Mesothelial cell of epicardium (in vitro differentiated cells): ENCODE results near the gene FHIT. TPM values are rescaled to one million over a fixed set of nuclear protein-coding genes. Genes with fewer than 3 reads are reported as not detected.

Experiments used
- DNase-seq, 2 experiments: peaks; one replicate each; pipeline ENCODE4 v3.0.0; 2021; ENCODE audit warnings: low spot score in 2 of 2; ENCODE audit not compliant: unreplicated experiment in 2 of 2
- H3K27ac Mint-ChIP-seq: 2 replicates; pipeline ENCODE4 v1.8.0; 2021; ENCODE audit warnings: mixed read lengths
- H3K27me3 Mint-ChIP-seq: 2 replicates; pipeline ENCODE4 v1.8.0; 2021; ENCODE audit warnings: low read depth, mixed read lengths
- H3K36me3 Mint-ChIP-seq: 2 replicates; pipeline ENCODE4 v1.8.0; 2021; ENCODE audit warnings: mixed read lengths
- H3K4me1 Mint-ChIP-seq: 2 replicates; pipeline ENCODE4 v1.8.0; 2021; ENCODE audit warnings: mixed read lengths
- H3K4me3 Mint-ChIP-seq: 2 replicates; pipeline ENCODE4 v1.8.0; 2021; ENCODE audit warnings: mild to moderate bottlenecking, moderate library complexity, mixed read lengths
- H3K9me3 Mint-ChIP-seq: 2 replicates; pipeline ENCODE4 v1.8.0; 2021; ENCODE audit warnings: mixed read lengths
- microRNA-seq: library from miRNA; unstranded; fragments of <30 nt; microRNA quantifications from one replicate; pipeline ENCODE4 v1.2.0, GENCODE V29; 2021; ENCODE audit warnings: inconsistent platforms, mixed read lengths
- total RNA-seq: library from RNA; stranded (reverse); gene quantifications from 3 replicates; pipeline ENCODE4 v1.2.1, GENCODE V29; 2021
- TF ChIP-seq, protein P1 (sequence below): fragments of 200-600 bp; sonication (generic); IDR thresholded peaks from one replicate; pipeline ENCODE4 v1.5.0; 2021; ENCODE audit warnings: antibody characterized with exemption; ENCODE audit not compliant: unreplicated experiment

FHIT gene
- total RNA-seq, 1 donor from 2014 or later = 10.7 TPM

DNA sequence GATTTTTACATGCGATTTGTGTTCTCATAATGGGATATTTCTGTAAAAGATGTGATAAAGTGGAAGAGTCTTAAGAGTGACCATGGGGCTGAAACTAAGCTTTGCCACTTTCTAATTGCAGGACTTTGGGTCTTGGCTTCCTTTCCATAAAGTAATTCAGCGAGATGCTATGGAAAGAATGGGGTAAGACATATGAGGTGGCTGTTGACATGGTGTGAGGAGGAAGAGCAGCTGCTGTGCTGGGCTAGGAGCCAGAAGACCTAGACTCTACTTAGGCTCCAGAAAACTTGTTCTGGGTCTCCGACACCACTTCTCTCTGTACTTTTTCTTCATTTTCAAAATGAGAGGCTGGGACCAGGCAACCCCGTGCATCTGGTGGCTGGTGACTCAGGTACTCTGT is 1547.0 kb downstream of the FHIT start:
- Mint-ChIP-seq H3K36me3 (no peaks in the 10 kb centered on the region), H3K9me3 (no peaks in the 10 kb centered on the region), H3K27ac (no peak overlapping the region), H3K27me3 (peaks cover 7% of the 10 kb centered on the region), H3K4me3 (no peak overlapping the region), H3K4me1 (no peaks in the 10 kb centered on the region)
- DNase-seq = no peak
- TF ChIP-seq, protein P1, sequence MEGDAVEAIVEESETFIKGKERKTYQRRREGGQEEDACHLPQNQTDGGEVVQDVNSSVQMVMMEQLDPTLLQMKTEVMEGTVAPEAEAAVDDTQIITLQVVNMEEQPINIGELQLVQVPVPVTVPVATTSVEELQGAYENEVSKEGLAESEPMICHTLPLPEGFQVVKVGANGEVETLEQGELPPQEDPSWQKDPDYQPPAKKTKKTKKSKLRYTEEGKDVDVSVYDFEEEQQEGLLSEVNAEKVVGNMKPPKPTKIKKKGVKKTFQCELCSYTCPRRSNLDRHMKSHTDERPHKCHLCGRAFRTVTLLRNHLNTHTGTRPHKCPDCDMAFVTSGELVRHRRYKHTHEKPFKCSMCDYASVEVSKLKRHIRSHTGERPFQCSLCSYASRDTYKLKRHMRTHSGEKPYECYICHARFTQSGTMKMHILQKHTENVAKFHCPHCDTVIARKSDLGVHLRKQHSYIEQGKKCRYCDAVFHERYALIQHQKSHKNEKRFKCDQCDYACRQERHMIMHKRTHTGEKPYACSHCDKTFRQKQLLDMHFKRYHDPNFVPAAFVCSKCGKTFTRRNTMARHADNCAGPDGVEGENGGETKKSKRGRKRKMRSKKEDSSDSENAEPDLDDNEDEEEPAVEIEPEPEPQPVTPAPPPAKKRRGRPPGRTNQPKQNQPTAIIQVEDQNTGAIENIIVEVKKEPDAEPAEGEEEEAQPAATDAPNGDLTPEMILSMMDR = no peak

DNA sequence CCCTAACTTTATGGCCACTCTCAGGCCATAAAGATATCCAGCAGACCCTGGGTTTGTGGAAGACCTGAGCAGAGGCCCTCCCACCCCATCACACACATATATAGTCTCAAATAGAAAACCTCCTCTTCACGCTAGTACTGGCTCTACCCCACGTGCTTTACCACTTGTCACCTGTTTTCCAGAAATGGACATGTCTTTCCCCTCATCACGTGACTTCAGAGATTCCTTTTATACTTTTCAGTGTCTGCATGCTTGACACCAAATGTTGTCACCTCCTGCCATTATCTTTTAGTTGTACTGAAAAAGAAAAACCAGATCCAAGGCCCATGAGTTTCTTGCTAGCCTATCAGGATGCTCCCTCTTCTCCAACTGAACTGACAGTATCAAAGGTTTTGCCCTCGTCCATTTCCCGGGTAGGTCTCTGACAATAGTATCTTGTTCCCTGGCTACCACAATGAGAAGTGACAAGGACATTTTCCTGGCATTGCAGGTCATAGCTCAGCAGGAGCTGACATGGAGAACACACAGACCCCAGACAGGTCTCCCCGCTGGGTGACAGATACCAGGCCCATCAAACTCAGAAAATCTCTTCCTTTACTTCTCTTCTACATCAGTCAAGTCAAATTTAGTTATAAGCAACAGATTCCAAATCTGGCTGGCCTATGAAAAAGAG is 1551.5 kb downstream of the FHIT start:
- no peak for DNase-seq
- no peaks in the 10 kb centered on the region for H3K36me3 Mint-ChIP-seq
- H3K27ac Mint-ChIP-seq = no peak overlapping the region
- TF ChIP-seq, protein P1 = no peak
- no peaks in the 10 kb centered on the region for H3K4me1 Mint-ChIP-seq
- peaks cover 6% of the 10 kb centered on the region for H3K27me3 Mint-ChIP-seq
- peaks cover 7% of the 10 kb centered on the region for H3K9me3 Mint-ChIP-seq
- H3K4me3 Mint-ChIP-seq = no peak overlapping the region

Small RNA genes lying within 50 kb of the gene (microRNA-seq; reads per million reads assigned to microRNA genes)
- gene MIR548BB = not detected
